ENCODE data around the gene SLC9A8. TPM values are rescaled to one million over a fixed set of nuclear protein-coding genes. Genes with fewer than 3 reads are reported as not detected.

Gene SLC9A8
- total RNA-seq, 1 experiment from 2014 or later, result 7.5 TPM

- Histone ChIP-seq H3K9ac (ENCODE audit: extremely low read depth, insufficient read length, low read length) (no peak overlapping the region), H3K79me1 (ENCODE audit: insufficient read depth, low read depth, low read length, poor library complexity, severe bottlenecking) (no peaks in the 10 kb centered on the region), H4K8ac (replicated peaks; ENCODE audit: insufficient read length, low read depth, low read length) (no peak overlapping the region), H4K5ac (ENCODE audit: insufficient read length, low read depth, low read length) (no peak overlapping the region), H4K20me1 (ENCODE audit: control insufficient read depth, insufficient read depth, insufficient read length) (no peaks in the 10 kb centered on the region), H2BK12ac (ENCODE audit: insufficient read length, low read depth, low read length) (no peak overlapping the region), H3T11ph (ENCODE audit: low read length) (no peak overlapping the region), H3K4me2 (ENCODE audit: insufficient read depth, insufficient read length, low read length) (no peak overlapping the region), H3K23me2 (ENCODE audit: insufficient read length, low read depth, low read length, poor library complexity, severe bottlenecking) (no peaks in the 10 kb centered on the region), H3K4ac (ENCODE audit: low read depth, low read length) (no peak overlapping the region), H3K14ac (ENCODE audit: insufficient read depth, low read length) (no peak overlapping the region), H2AFZ (ENCODE audit: low read length) (no peak overlapping the region), H4K91ac (ENCODE audit: insufficient read length, low read depth, low read length) (no peak overlapping the region), H2BK120ac (ENCODE audit: low read depth, low read length, poor library complexity, severe bottlenecking) (no peak overlapping the region), H3K4me1 (ENCODE audit: insufficient read depth, low read length) (no peaks in the 10 kb centered on the region), H3K27ac (ENCODE audit: insufficient read length, low read depth, low read length) (no peak overlapping the region), H3K18ac (ENCODE audit: insufficient read length, low read depth, low read length) (no peak overlapping the region), H2BK5ac (ENCODE audit: insufficient read length, low read length) (no peak overlapping the region), H3K23ac (ENCODE audit: insufficient read length, low read depth, low read length) (no peak overlapping the region), H2BK15ac (ENCODE audit: low read depth, low read length) (no peak overlapping the region), H2BK20ac (ENCODE audit: low read depth, low read length, poor library complexity, severe bottlenecking) (no peak overlapping the region), H3K9me3 (ENCODE audit: control insufficient read depth, low read depth, low read length) (no peaks in the 10 kb centered on the region), H3K56ac (ENCODE audit: insufficient read length, low read depth, low read length) (no peak overlapping the region), H3K27me3 (ENCODE audit: insufficient read depth, low read length) (no peaks in the 10 kb centered on the region), H3K79me2 (ENCODE audit: insufficient read depth, low read length) (no peaks in the 10 kb centered on the region), H2AK5ac (ENCODE audit: insufficient read length, low read length) (no peak overlapping the region)
- peaks cover 12 to 39% (median 25%) of the 10 kb centered on the region in 3 experiments for H3K36me3 Mint-ChIP-seq (ENCODE audit: insufficient read depth in 1 of 3, low read depth in 3 of 3)
- no peak overlapping the region for H3K4me3 Mint-ChIP-seq
- no peak overlapping the region for H3K27ac Mint-ChIP-seq
- H3K4me1 Mint-ChIP-seq, result no peaks in the 10 kb centered on the region
- no CpG with 5 or more reads among the region's 17 CpGs for WGBS (ENCODE audit: extremely low coverage, insufficient read length, low lambda C conversion rate)
- no peaks in the 10 kb centered on the region for H3K27me3 Mint-ChIP-seq (ENCODE audit: low read depth)
- no peaks in the 10 kb centered on the region for H3K9me3 Mint-ChIP-seq
- DNase-seq, result no peak
- TF ChIP-seq CTCF (conservative IDR thresholded peaks at IDR 0.05), result no peak
These were observed 92.0 kb downstream of the SLC9A8 start for GRCh38 chr20:49904440-49905214.

Data from H9 (cell line).